ENCODE data around the gene DAP3.
"Not testable (repeated sequence)": the region's sequence is repeated elsewhere in the genome, so short reads cannot be mapped to it uniquely, and the experiment has no call there.

DAP3 gene

DNA sequence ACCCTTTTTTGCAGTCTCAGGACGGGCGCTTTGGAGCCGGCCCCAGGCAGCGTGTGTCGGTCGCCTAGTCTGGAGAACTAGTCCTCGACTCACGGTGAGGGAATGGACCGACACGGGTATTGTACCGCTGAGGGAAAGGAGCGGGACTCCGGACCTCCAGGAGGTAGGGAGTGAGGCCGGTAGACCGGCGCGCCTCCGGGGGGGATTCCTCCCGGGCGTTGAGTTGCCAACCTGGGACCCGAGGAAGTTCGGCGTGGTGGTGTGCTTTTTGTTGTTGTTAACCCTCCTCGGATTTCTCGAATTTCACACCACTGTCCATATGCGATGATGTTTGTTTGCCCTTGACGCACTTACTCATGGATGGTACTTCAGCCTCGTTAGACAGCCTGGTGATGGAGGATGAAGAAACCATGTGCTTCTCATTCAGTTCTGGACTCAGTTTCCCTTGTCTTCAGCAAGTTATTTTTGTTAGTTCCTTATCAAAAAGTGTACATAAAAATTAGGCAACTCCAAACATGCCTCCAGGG is at the start of gene DAP3:
DAP3 (plus strand) TSS at position 11 of the 527 bp plus-strand sequence. CDS start 20,689 bp downstream, outside the sequence.
- H3K27me3 ChIP-seq (ENCODE audit: insufficient read depth, low read length); H3K4me1 ChIP-seq (ENCODE audit: insufficient read depth, low read length); H3K9me3 ChIP-seq (ENCODE audit: insufficient read depth, low read depth, low read length): not testable (repeated sequence)
- Histone ChIP-seq H3K4me3 (ENCODE audit: low read length) (peak within 1 kb of the TSS; percentile 97), H3K36me3 (ENCODE audit: insufficient read depth, low read depth, low read length) (peaks cover 26% of the 10 kb centered on the region), H3K9ac (ENCODE audit: low read depth, low read length) (peak within 1 kb of the TSS; percentile 97), H3K27ac (ENCODE audit: low read length) (peak within 1 kb of the TSS; percentile 91)

DNA sequence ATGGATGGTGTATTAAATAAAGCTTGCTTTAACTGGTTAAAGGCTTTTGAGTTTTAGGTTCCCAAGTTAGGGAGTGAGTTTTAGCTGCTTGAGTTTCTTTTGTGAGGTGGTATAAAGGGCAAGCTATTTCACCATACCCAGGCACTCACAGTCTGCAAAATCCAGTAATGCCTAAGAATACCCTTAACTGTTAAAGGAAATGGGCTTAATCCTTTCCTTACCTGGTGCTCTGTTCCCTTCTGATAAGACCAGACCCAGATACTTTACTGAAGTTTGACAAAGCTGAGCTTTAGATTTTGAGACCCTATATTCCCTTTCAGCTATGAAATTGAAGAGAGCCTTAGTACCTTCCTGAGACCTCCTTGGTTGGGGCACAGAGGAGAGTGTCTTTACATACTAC is 48.5 kb upstream of the DAP3 start:
- Histone ChIP-seq H3K27me3 (ENCODE audit: insufficient read depth, low read length) (no peaks in the 10 kb centered on the region), H3K4me3 (ENCODE audit: low read length) (no peak overlapping the region), H3K27ac (ENCODE audit: low read length) (no peak overlapping the region), H3K9ac (ENCODE audit: low read depth, low read length) (no peak overlapping the region), H3K36me3 (ENCODE audit: insufficient read depth, low read depth, low read length) (no peaks in the 10 kb centered on the region; the same call in 1 of the 2 replicates), H3K4me1 (ENCODE audit: insufficient read depth, low read length) (peaks cover 10% of the 10 kb centered on the region), H3K9me3 (ENCODE audit: insufficient read depth, low read depth, low read length) (peaks cover 32% of the 10 kb centered on the region)

DNA sequence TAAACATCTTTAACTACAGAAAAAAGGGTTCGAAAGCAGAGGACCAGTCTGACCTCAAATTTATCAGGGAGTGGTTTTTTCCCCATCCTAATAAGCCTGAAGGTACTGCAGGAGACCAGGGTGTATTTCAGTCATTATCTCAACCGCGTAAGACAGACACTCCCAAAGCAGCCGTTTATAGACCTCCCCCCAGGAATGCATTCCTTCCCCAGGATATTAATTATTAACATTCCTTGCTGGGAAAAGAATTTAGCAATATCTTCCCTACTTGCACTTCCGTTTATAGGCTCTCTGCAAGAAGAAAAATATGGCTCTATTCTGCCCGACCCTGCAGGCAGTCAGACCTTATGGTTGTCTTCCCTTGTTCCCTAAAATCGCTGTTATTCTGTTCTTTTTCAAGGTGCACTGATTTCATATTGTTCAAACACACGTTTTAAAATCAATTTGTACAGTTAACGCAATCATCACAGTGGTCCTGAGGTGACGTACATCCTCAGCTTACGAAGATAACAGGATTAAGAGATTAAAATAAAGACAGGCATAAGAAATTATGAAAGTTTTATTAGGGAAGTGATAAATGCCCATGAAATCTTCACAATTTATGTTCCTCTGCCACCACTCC is 46.2 kb upstream of the DAP3 start:
- H3K9me3 ChIP-seq (ENCODE audit: insufficient read depth, low read depth, low read length) = peaks cover 32% of the 10 kb centered on the region
- H3K9ac ChIP-seq (ENCODE audit: low read depth, low read length); H3K4me3 ChIP-seq (ENCODE audit: low read length); H3K27ac ChIP-seq (ENCODE audit: low read length); H3K36me3 ChIP-seq (ENCODE audit: insufficient read depth, low read depth, low read length); H3K27me3 ChIP-seq (ENCODE audit: insufficient read depth, low read length); H3K4me1 ChIP-seq (ENCODE audit: insufficient read depth, low read length): not testable (repeated sequence)

GRCh38 chr1:155643230-155643629 is 45.7 kb upstream of the DAP3 start:
- Histone ChIP-seq H3K9me3 (ENCODE audit: insufficient read depth, low read depth, low read length) (peaks cover 32% of the 10 kb centered on the region), H3K4me3 (ENCODE audit: low read length) (no peak overlapping the region), H3K4me1 (ENCODE audit: insufficient read depth, low read length) (no peaks in the 10 kb centered on the region), H3K36me3 (ENCODE audit: insufficient read depth, low read depth, low read length) (no peaks in the 10 kb centered on the region; the same call in 1 of the 2 replicates), H3K27me3 (ENCODE audit: insufficient read depth, low read length) (no peaks in the 10 kb centered on the region), H3K9ac (ENCODE audit: low read depth, low read length) (no peak overlapping the region), H3K27ac (ENCODE audit: low read length) (no peak overlapping the region)

GRCh38 chr1:155645034-155645598 is 43.8 kb upstream of the DAP3 start:
- Histone ChIP-seq H3K27me3 (ENCODE audit: insufficient read depth, low read length) (no peaks in the 10 kb centered on the region), H3K4me1 (ENCODE audit: insufficient read depth, low read length) (peaks cover 2% of the 10 kb centered on the region; the same call in 1 of the 2 replicates), H3K9me3 (ENCODE audit: insufficient read depth, low read depth, low read length) (peaks cover 35% of the 10 kb centered on the region), H3K36me3 (ENCODE audit: insufficient read depth, low read depth, low read length) (no peaks in the 10 kb centered on the region; the same call in 1 of the 2 replicates), H3K27ac (ENCODE audit: low read length) (no peak overlapping the region), H3K4me3 (ENCODE audit: low read length) (no peak overlapping the region), H3K9ac (ENCODE audit: low read depth, low read length) (no peak overlapping the region)

GRCh38 chr1:155645648-155646047 is 43.2 kb upstream of the DAP3 start:
- no peak overlapping the region for H3K27ac ChIP-seq (ENCODE audit: low read length)
- H3K4me3 ChIP-seq (ENCODE audit: low read length) = no peak overlapping the region

GRCh38 chr1:155646307-155646706 is 42.6 kb upstream of the DAP3 start:
- Histone ChIP-seq H3K9me3 (ENCODE audit: insufficient read depth, low read depth, low read length) (peaks cover 35% of the 10 kb centered on the region), H3K27me3 (ENCODE audit: insufficient read depth, low read length) (no peaks in the 10 kb centered on the region), H3K27ac (ENCODE audit: low read length) (no peak overlapping the region), H3K36me3 (ENCODE audit: insufficient read depth, low read depth, low read length) (no peaks in the 10 kb centered on the region; the same call in 1 of the 2 replicates), H3K4me3 (ENCODE audit: low read length) (no peak overlapping the region), H3K9ac (ENCODE audit: low read depth, low read length) (no peak overlapping the region), H3K4me1 (ENCODE audit: insufficient read depth, low read length) (peaks cover 2% of the 10 kb centered on the region; the same call in 1 of the 2 replicates)

More at GRCh38 chr1:155645648-155646047, 43.2 kb upstream of the DAP3 start:
- Histone ChIP-seq H3K27me3 (ENCODE audit: insufficient read depth, low read length) (no peaks in the 10 kb centered on the region), H3K4me1 (ENCODE audit: insufficient read depth, low read length) (peaks cover 2% of the 10 kb centered on the region; the same call in 1 of the 2 replicates), H3K9me3 (ENCODE audit: insufficient read depth, low read depth, low read length) (peaks cover 36% of the 10 kb centered on the region), H3K9ac (ENCODE audit: low read depth, low read length) (no peak overlapping the region), H3K36me3 (ENCODE audit: insufficient read depth, low read depth, low read length) (no peaks in the 10 kb centered on the region; the same call in 1 of the 2 replicates)

DNA sequence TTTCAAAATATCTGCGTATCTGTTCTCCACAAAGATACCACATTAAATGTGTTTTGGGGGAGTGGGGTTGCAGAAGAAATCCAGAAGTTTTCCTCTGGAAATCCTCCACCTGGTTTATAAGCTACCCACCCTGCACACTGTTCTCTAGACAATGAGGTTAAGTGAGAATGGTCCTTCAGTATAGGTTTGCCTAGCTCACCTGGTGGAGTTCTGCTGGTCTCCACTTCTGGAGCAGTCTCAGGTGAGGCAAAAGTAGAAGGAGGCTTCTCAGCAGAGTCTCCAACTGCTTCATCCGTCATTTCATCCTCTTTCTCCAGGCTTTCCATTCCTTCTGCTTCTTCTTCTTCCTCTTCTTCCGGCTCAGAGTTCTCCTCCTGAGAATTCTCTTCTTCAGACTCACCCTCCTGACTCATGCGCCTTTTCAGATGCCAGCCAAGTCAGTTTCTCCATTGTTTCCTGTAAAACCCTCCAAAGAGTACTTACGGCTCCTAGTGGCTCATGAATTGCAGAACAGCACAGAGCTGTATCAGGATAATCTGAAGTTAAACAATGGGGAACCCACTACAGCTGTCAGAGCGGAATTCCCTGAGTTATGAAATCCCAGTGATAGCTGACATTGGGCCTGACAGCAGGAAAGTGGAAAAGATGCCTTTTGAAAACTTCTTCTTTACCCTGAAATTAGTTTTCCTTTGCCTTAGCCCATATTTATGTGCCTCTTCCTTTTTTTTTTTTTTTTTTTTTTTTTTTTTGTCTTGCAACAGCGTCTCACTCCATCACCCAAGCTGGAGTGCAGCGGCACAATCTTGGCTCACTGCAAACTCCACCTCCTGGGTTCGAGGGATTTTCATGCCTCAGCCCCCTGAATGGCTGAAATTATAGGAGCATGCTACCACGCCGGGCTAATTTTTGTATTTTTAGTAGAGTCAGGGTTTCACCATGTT is 40.4 kb upstream of the DAP3 start:
- no peaks in the 10 kb centered on the region for H3K27me3 ChIP-seq (ENCODE audit: insufficient read depth, low read length)
- peak overlapping the region; percentile 22; the same call in 1 of the 2 replicates for H3K4me3 ChIP-seq (ENCODE audit: low read length)
- H3K9ac ChIP-seq (ENCODE audit: low read depth, low read length) = no peak overlapping the region
- H3K36me3 ChIP-seq (ENCODE audit: insufficient read depth, low read depth, low read length) = no peaks in the 10 kb centered on the region
- peaks cover 5% of the 10 kb centered on the region for H3K4me1 ChIP-seq (ENCODE audit: insufficient read depth, low read length)
- peaks cover 15% of the 10 kb centered on the region for H3K9me3 ChIP-seq (ENCODE audit: insufficient read depth, low read depth, low read length)
- H3K27ac ChIP-seq (ENCODE audit: low read length) = no peak overlapping the region

GRCh38 chr1:155649676-155650075 is 39.2 kb upstream of the DAP3 start:
- Histone ChIP-seq H3K4me3 (ENCODE audit: low read length) (no peak overlapping the region), H3K27ac (ENCODE audit: low read length) (no peak overlapping the region), H3K4me1 (ENCODE audit: insufficient read depth, low read length) (peaks cover 5% of the 10 kb centered on the region), H3K27me3 (ENCODE audit: insufficient read depth, low read length) (0 out of 2 replicates have a peak, but pooled peaks cover 7% of the 10 kb centered on the region), H3K9me3 (ENCODE audit: insufficient read depth, low read depth, low read length) (peaks cover 10% of the 10 kb centered on the region; the same call in 1 of the 2 replicates), H3K36me3 (ENCODE audit: insufficient read depth, low read depth, low read length) (no peaks in the 10 kb centered on the region), H3K9ac (ENCODE audit: low read depth, low read length) (no peak overlapping the region)

DNA sequence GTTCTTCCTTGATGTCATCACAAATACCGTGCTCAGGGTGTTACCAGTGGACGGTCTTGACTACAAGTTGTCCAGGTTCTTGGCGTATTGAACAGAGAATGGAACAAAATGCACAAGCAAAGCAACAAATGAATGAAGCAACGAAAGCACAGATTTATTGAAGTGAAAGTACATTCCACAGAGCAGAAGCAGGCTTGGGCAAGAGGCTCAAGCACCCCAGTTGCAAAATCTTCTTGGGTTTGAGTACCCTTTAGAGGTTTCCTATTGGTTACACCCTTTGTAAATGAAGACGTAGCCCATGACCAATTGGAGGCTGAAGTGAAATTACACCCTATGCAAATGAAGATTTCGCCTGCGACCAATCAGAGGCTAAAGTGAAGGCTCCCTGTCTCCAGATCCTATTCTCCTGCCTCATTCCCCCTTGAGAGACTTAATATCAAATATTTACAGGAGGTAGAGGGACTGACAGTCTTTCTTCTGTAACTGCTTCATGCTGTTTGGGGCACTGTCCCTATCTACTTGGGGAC is 38.6 kb upstream of the DAP3 start:
- Histone ChIP-seq H3K9ac (ENCODE audit: low read depth, low read length) (no peak overlapping the region), H3K9me3 (ENCODE audit: insufficient read depth, low read depth, low read length) (peaks cover 10% of the 10 kb centered on the region; the same call in 1 of the 2 replicates), H3K27ac (ENCODE audit: low read length) (no peak overlapping the region), H3K27me3 (ENCODE audit: insufficient read depth, low read length) (0 out of 2 replicates have a peak, but pooled peaks cover 7% of the 10 kb centered on the region), H3K4me3 (ENCODE audit: low read length) (no peak overlapping the region), H3K36me3 (ENCODE audit: insufficient read depth, low read depth, low read length) (no peaks in the 10 kb centered on the region), H3K4me1 (ENCODE audit: insufficient read depth, low read length) (peaks cover 5% of the 10 kb centered on the region)
